Measurements from ENCODE around the gene DENND10. TPM values are rescaled to one million over a fixed set of nuclear protein-coding genes. Genes with fewer than 3 reads are reported as not detected.
"Not testable (repeated sequence)": the region's sequence is repeated elsewhere in the genome, so short reads cannot be mapped to it uniquely, and the experiment has no call there.

The DENND10 gene
- total RNA-seq, 2 experiments from 2014 or later = 52.4 to 57.1 TPM

DNA sequence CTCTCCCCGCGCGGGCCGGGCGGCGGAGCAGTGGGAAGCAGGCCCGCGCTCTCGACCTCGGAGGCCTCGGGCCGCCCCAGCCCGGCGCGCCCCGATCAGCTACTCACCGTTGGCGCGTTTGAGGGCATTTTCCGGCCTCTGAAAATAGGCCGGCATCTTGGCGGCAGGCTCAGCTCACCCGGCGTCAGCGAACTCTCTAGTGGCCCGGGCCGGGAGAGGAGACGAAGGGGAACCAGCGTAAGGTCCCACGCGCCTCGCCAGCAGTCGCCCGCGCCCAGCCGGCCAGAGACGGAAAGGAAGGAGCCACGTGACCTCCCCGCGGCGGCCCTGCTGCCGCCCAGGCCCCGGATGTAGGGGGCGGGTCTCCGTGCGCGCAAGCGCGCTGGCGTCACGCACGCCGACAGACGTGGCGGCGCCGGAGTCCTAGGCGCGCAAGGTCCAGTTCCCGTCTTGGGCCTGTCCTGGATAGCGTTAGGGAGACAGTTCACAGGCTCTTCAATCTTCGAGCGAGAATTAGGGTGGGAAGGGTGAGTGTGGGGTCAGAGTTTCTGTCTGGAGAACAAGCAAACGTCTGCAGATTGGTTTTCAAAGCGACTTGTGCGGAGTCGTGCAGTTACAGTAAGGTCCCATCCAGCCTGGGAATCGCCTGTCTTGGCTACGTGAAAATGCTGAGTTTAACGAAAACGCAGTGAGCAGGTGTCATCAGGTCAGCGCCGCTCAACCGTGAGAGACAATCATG lies 23.2 kb upstream of the DENND10 start, which contains the start of gene EIF3A:
Gene EIF3A, minus strand, starts transcription at position 297 of the 739 bp plus-strand sequence. Its CDS starts 141 bp downstream, at position 156.
- POLR2A ChIA-PET = interaction anchor here (1.0 to 6.6 kb wide), 29 partner anchors 10 to 792 kb away, joined by 3 to 117 read pairs (median 7); partner anchors contain the start of genes CACUL1, DENND10, GRK5 and MCMBP
- H3K27me3 Mint-ChIP-seq = no peaks in the 10 kb centered on the region

DNA sequence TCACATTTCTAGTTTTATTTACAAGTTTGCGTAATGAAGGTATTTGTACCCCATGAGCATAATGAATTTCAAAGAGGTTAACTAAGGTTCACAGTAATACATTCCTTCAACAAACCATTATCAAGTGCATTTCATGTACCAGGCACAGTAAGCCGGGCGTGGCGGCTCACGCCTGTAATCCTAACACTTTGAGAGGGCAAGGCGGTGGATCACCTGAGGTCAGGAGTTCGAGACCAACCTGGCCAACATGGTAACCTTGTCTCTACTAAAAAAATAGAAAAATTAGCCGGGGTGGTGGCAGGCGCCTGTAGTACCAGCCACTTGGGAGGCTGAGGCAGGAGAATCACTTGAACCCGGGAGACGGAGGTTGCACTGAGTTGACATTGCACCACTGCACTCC lies 19.0 kb upstream of the DENND10 start:
- H3K36me3 Mint-ChIP-seq (ENCODE audit: low read depth) = peaks cover 18% of the 10 kb centered on the region
- no peak overlapping the region for H3K27ac Mint-ChIP-seq
- no peak overlapping the region for H3K4me3 Mint-ChIP-seq
- no peaks in the 10 kb centered on the region for H3K9me3 Mint-ChIP-seq
- no peak for DNase-seq
- H3K27me3 Mint-ChIP-seq = no peaks in the 10 kb centered on the region
- H3K4me1 Mint-ChIP-seq = peaks cover 43% of the 10 kb centered on the region
- ChIA-PET POLR2A (interaction anchor here (0.9 to 2.5 kb wide), 4 partner anchors 11 to 47 kb away, joined by 3 to 9 read pairs (median 5); partner anchors contain the start of gene DENND10), CTCF (interaction anchor here (0.9 kb wide), 1 partner anchor 19 kb away, joined by 3 read pairs; the partner anchor contains the start of gene DENND10)

More for the DNA sequence above, 23.2 kb upstream of the DENND10 start, which contains the start of gene EIF3A:
- CTCF ChIA-PET = interaction anchor here (0.6 to 3.5 kb wide), 4 partner anchors 10 to 51 kb away, joined by 3 to 23 read pairs (median 9); no protein-coding TSS in a partner anchor
- peak within 1 kb of the TSS; percentile 95 for H3K4me3 Mint-ChIP-seq
- no peaks in the 10 kb centered on the region for H3K9me3 Mint-ChIP-seq
- peaks cover 50% of the 10 kb centered on the region for H3K4me1 Mint-ChIP-seq
- peaks cover 34% of the 10 kb centered on the region for H3K36me3 Mint-ChIP-seq (ENCODE audit: low read depth)
- H3K27ac Mint-ChIP-seq = peak within 1 kb of the TSS; percentile 93
- peak; percentile 94 for DNase-seq

DNA sequence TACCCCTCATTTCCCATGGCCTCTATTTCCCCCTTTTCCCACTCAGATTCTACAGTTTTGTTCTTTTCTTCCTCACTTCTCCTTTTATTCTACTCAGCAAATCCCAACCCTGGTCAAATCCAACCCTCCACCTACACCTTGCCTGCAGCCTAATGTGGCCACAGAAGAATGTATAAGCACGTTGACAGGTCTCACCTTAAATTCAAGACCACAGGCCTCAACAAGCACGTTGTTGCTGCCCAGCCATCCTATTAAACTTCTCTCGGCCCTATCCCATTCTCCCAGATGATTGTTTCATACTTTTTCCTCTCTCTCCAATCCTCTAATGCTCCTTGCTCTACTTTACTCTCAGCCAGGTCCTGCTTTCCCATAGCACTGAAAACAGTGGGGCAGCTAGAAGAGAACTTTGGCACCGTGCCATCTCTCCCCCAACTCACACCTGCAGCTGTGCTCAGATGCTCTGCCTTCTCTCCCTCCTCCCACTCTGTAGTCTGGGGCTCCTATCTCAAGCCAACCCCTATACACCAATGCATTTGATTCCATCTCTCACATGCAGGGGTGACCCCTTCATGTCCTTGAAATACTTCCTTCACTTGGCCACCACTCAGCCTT lies 16.5 kb upstream of the DENND10 start:
- H3K36me3 Mint-ChIP-seq (ENCODE audit: low read depth) = peaks cover 7% of the 10 kb centered on the region
- DNase-seq = no peak
- H3K27me3 Mint-ChIP-seq = no peaks in the 10 kb centered on the region
- H3K4me1 Mint-ChIP-seq = peaks cover 55% of the 10 kb centered on the region
- no peak overlapping the region for H3K27ac Mint-ChIP-seq
- H3K9me3 Mint-ChIP-seq = no peaks in the 10 kb centered on the region
- H3K4me3 Mint-ChIP-seq = no peak overlapping the region
- ChIA-PET CTCF (no interaction called here), POLR2A (interaction anchor here (0.8 to 2.5 kb wide), 2 partner anchors 17 kb away, joined by 3 to 9 read pairs; partner anchors contain the start of gene DENND10)

DNA sequence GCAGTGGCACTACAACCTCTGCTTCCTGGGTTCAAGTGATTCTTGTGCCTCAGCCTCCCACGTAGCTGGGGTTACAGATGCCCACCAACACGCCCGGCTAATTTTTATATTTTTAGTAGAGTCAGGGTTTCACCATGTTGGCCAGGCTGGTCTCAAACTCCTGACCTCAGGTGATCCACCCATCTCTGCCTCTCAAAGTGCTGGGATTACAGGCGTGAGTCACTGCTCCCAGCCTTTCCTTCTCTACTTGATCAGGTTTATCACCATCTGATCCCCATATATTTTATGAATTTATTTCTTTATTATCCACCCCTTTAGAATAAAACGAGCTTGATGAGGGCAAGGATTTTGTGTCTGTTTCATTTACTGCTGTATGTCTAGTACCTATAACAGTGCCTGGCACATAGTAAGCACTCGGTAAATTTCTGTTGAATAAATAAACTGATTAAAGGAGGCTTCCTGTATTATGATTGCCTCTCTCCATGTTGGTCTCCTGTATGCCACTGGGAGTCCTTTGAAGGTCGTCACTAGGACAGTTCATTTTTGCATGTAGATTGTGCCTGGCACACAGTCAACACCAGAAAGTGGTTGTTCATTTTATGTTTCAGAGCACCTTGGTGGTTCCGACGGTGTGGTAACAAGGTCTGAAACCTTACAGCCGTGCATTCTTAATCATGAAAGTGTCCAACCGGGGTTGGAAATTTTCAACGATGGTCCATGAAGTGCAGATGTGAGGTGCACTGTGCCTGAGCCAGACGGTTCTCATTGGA lies 13.7 kb upstream of the DENND10 start:
- Mint-ChIP-seq H3K4me3 (peak overlapping the region; percentile 54), H3K4me1 (peaks cover 68% of the 10 kb centered on the region), H3K27ac (peak overlapping the region; percentile 100), H3K9me3 (no peaks in the 10 kb centered on the region), H3K27me3 (no peaks in the 10 kb centered on the region), H3K36me3 (ENCODE audit: low read depth) (peaks cover 7% of the 10 kb centered on the region)
- DNase-seq = peak; percentile 74
- ChIA-PET CTCF (interaction anchor here (0.7 to 3.1 kb wide), 9 partner anchors 8 to 216 kb away, joined by 3 to 23 read pairs (median 4); partner anchors contain the start of genes DENND10 and EIF3A), POLR2A (interaction anchor here (0.7 to 4.5 kb wide), 21 partner anchors 8 to 561 kb away, joined by 3 to 111 read pairs (median 6); partner anchors contain the start of genes BAG3, DENND10, EIF3A and GRK5)

DNA sequence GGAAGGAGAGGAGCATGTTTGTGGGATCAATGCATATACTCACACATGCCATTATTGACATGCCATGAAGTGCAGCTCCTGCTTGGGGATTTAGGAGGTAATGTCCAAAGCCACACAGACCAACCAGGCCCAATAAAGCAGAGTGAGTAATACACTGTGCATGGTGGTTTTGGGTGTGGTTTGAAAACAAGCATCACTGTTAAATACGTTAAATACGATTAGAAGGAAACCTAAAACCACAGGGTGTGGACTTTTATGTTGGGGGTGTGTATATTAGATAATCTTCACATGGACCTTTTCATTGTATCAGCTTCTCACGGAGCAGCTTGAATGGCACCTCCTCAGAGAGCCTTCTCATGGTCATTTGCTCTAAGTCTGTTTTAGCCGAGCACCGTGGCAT lies 12.9 kb upstream of the DENND10 start:
- Mint-ChIP-seq H3K4me3 (peak overlapping the region; percentile 54), H3K36me3 (ENCODE audit: low read depth) (peaks cover 7% of the 10 kb centered on the region)
- CTCF ChIA-PET = interaction anchor here (0.7 to 3.1 kb wide), 8 partner anchors 9 to 215 kb away, joined by 3 to 23 read pairs (median 4); partner anchors contain the start of genes DENND10, EIF3A and PRDX3

DNA sequence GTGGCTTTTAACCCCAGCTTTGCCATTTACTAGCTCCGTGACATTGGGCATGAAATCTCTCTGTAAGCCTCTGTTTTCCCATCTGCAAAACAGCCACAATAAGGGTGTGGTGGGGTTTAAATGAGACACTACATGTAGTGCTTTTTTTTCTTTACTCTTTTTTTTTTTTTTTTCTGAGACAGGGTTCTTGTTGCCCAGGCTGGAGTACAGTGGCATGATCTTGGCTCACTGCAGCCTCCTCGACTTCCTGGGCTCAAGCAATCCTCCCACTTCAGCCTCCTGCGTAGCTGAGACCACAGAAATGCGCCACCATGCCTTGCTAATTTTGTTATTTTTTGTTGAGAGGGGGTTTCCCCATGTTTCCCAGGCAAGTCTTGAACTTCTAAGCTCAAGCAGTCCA lies 8.3 kb upstream of the DENND10 start:
- Mint-ChIP-seq H3K4me3 (no peak overlapping the region), H3K4me1 (peaks cover 60% of the 10 kb centered on the region), H3K36me3 (ENCODE audit: low read depth) (no peaks in the 10 kb centered on the region), H3K27ac (peak overlapping the region; percentile 47), H3K27me3 (no peaks in the 10 kb centered on the region), H3K9me3 (no peaks in the 10 kb centered on the region)
- ChIA-PET POLR2A (interaction anchor here (1.0 to 3.3 kb wide), 6 partner anchors 8 to 36 kb away, joined by 3 to 23 read pairs (median 12); partner anchors contain the start of genes DENND10 and EIF3A), CTCF (interaction anchor here (0.7 to 1.5 kb wide), 3 partner anchors 9 to 63 kb away, joined by 3 to 5 read pairs (median 5); no protein-coding TSS in a partner anchor)
- no peak for DNase-seq

More for the DNA sequence above, 12.9 kb upstream of the DENND10 start:
- H3K9me3 Mint-ChIP-seq = no peaks in the 10 kb centered on the region
- POLR2A ChIA-PET = interaction anchor here (0.7 to 4.5 kb wide), 21 partner anchors 9 to 560 kb away, joined by 3 to 111 read pairs (median 6); partner anchors contain the start of genes BAG3, DENND10, EIF3A and GRK5
- peak; percentile 73 for DNase-seq
- peaks cover 71% of the 10 kb centered on the region for H3K4me1 Mint-ChIP-seq
- H3K27ac Mint-ChIP-seq = peak overlapping the region; percentile 100
- H3K27me3 Mint-ChIP-seq = no peaks in the 10 kb centered on the region

DNA sequence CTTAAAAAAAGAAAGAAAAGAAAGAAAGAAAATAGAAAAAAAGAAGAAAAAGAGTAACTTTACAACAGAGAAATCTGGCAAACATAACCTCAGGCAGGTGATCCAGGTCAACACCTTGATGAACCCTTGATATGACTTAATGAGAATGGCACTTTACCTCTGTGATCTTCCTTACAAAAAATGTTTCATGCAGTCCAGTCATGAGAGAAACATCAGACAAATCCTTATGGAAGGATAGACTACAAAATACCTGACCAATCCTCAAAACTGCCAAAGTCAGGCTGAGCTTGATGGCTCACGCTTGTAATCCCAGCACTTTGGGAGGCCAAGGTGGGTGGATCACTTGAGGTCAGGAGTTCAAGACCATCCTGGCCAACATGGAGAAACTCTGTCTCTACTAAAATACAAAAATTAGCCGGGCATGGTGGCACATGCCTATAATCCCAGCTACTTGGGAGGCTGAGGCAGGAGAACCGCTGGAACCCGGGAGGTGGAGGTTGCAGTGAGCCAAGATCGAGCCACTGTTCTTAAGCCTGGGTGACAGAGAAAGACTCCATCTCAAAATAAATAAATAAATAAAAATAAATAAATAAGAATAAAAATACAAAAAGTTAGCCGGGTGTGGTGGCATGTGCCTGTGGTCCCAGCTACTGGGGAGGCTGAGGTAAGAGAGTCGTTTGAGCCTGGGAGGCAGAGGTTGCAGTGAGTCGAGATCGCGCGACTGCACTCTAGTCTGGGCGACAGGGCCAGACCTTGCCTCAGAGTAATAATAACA lies 7.1 kb upstream of the DENND10 start:
- DNase-seq; H3K36me3 Mint-ChIP-seq (ENCODE audit: low read depth); H3K27me3 Mint-ChIP-seq; H3K4me3 Mint-ChIP-seq; CTCF ChIA-PET; H3K9me3 Mint-ChIP-seq: not testable (repeated sequence)
- Mint-ChIP-seq H3K27ac (peak overlapping the region; percentile 16), H3K4me1 (peaks cover 61% of the 10 kb centered on the region)
- POLR2A ChIA-PET = interaction anchor here (1.0 to 3.3 kb wide), 6 partner anchors 7 to 35 kb away, joined by 3 to 23 read pairs (median 12); partner anchors contain the start of genes DENND10 and EIF3A

DNA sequence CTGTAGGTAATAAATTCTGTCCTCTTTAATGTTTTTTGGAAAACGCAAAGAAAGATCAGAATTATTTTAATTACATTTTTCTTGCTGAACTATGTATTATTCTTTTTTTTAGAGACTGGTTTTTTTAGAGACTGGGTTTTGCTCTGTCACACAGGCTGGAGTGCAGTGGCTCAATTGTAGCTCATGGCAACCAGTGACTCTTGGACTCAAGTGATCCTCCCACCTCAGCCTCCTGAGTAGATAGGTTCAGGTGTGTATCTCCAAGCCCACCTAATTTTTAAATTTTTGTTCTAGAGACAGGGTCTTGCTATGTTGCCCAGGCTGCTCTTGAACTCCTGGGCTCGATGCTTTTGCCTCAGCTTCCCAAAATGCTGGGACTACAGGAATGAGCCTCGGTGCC lies 5.3 kb upstream of the DENND10 start:
- no peaks in the 10 kb centered on the region for H3K36me3 Mint-ChIP-seq (ENCODE audit: low read depth)
- no peak overlapping the region for H3K4me3 Mint-ChIP-seq
- no peaks in the 10 kb centered on the region for H3K27me3 Mint-ChIP-seq
- ChIA-PET POLR2A (no interaction called here), CTCF (no interaction called here)
- no peak overlapping the region for H3K27ac Mint-ChIP-seq
- no peaks in the 10 kb centered on the region for H3K9me3 Mint-ChIP-seq
- H3K4me1 Mint-ChIP-seq = peaks cover 54% of the 10 kb centered on the region
- no peak for DNase-seq

DNA sequence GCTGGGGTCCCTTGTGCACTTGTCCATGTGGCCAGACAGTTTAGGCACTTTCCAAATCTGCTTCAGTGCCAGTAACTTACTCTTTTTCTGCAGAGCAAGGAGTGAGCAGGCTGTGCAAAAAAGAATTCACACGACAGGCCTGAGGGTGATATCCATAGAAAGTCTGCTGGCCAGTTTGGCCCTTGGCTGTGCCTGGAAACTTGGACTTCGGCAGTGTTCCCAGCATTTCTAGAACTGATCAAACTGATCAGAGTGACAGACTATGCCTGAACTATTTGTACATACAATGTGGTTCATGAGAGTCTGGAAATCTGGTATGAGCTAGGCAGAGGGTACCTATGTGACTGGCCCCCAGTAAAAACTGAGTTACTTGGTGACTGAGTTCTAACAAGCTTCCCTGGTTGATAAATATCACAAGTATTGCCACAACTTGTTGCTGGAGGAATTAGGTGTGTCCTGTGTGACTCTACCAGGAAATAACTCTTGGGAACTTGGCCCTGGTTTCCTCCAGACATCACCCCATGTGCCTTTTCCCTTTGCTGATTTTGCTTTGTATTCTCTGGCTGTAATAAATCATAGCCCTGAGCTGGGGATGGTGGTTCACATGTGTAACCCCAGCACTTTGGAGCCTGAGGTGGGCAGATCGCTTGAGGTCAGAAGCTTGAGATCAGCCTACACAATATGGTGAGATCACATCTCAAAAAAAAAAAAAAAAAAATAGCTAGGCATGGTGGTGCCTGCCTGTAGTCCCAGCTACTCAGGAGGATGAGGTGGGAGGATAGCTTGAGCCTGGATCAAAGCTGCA lies 3.3 kb upstream of the DENND10 start:
- CTCF ChIA-PET = interaction anchor here (1.1 to 1.5 kb wide), 4 partner anchors 9 to 106 kb away, joined by 3 to 5 read pairs (median 4); partner anchors contain the start of gene GRK5
- H3K4me3 Mint-ChIP-seq = no peak overlapping the region
- peak overlapping the region; percentile 60 for H3K27ac Mint-ChIP-seq

DNA sequence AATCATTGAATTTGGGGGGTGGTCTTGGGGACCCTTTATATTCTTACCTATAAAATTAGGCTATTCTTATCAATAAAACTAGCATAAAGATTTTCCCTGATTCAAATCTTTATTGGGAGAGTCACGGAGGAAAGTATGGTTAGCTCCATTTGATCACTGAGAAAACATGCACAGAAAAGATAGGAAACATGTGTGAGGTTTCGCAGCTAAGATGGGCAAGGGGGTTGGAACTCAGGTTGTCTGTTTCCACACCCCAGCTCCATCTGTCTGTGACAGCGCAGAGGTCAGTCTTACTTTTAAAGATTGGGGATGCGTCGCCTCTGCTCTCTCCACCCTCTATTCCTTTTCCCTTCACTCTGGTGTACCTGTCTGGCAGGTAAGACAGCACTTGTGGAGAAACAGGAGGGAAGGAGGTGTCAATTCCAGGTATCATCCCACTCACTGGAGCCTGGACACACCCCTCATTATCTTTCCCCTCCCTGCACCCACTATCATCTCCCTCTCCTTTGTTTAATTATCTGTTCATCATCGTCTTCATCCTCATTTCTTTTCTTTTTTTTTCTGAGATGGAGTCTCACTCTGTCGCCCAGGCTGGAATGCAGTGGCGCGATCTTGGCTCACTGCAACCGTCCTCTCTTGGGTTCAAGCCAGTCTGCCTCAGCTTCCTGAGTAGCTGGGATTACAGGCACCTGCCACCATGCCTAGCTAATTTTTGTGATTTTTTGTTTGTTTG lies 2.4 kb upstream of the DENND10 start:
- peaks cover 5% of the 10 kb centered on the region for H3K36me3 Mint-ChIP-seq (ENCODE audit: low read depth)
- ChIA-PET CTCF (interaction anchor here (1.1 to 1.5 kb wide), 4 partner anchors 9 to 106 kb away, joined by 3 to 5 read pairs (median 4); partner anchors contain the start of gene GRK5), POLR2A (interaction anchor here (1.2 to 7.0 kb wide), 7 partner anchors 10 to 35 kb away, joined by 3 to 111 read pairs (median 4); partner anchors contain the start of gene EIF3A)
- DNase-seq = no peak
- H3K27me3 Mint-ChIP-seq = no peaks in the 10 kb centered on the region
- H3K4me3 Mint-ChIP-seq = no peak overlapping the region
- H3K4me1 Mint-ChIP-seq = peaks cover 39% of the 10 kb centered on the region
- no peak overlapping the region for H3K27ac Mint-ChIP-seq
- no peaks in the 10 kb centered on the region for H3K9me3 Mint-ChIP-seq

More for the DNA sequence above, 3.3 kb upstream of the DENND10 start:
- Mint-ChIP-seq H3K36me3 (ENCODE audit: low read depth) (peaks cover 2% of the 10 kb centered on the region), H3K9me3 (no peaks in the 10 kb centered on the region), H3K27me3 (no peaks in the 10 kb centered on the region), H3K4me1 (peaks cover 43% of the 10 kb centered on the region)
- no peak for DNase-seq
- POLR2A ChIA-PET = interaction anchor here (1.2 to 7.0 kb wide), 7 partner anchors 9 to 34 kb away, joined by 3 to 111 read pairs (median 4); partner anchors contain the start of gene EIF3A
